NCI-H2107 treated with DMSO at 0.1 percent for 48 hours (cell line): Measurements from ENCODE around the gene SRD5A3.
"Not testable (repeated sequence)": the region's sequence is repeated elsewhere in the genome, so short reads cannot be mapped to it uniquely, and the experiment has no call there.

Experiments
- DNase-seq: peaks from one replicate; lab custom pipeline; 2025; ENCODE audit not compliant: unreplicated experiment; lab: John Stamatoyannopoulos, UW

Gene SRD5A3

GRCh38 chr4:55345054-55345453, 988 bp upstream of the SRD5A3 start:
- DNase-seq, result no peak

- no peak for DNase-seq
Measured at GRCh38 chr4:55346851-55347255, 811 bp downstream of the SRD5A3 start.

GRCh38 chr4:55347610-55348228, 1.7 kb downstream of the SRD5A3 start:
- no peak for DNase-seq

- DNase-seq, result no peak
Measured at GRCh38 chr4:55348466-55348865, 2.4 kb downstream of the SRD5A3 start.

GRCh38 chr4:55350870-55351269, 4.8 kb downstream of the SRD5A3 start:
- DNase-seq, result not testable (repeated sequence)

GRCh38 chr4:55351824-55352223, 5.8 kb downstream of the SRD5A3 start:
- DNase-seq, result no peak

DNA sequence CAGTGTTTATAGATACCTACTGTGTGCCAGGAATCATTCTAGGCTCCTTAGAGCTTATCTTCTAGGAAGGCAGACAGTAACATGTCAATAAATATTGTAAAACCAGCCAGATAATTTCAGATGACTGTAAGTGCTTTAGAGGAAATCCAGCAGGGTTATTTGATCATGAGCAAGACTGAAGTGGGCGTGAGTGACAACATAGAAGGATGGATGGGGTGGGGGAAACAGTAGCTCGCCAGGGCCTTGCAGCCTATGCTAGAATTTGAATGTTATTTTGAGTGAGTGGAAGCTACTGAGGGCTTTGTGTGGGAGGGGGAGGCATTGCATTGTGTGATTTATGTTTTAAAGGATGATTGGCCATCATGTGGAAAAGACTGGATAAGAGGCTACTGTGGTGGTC, 6.7 kb downstream of the SRD5A3 start:
- no peak for DNase-seq

DNA sequence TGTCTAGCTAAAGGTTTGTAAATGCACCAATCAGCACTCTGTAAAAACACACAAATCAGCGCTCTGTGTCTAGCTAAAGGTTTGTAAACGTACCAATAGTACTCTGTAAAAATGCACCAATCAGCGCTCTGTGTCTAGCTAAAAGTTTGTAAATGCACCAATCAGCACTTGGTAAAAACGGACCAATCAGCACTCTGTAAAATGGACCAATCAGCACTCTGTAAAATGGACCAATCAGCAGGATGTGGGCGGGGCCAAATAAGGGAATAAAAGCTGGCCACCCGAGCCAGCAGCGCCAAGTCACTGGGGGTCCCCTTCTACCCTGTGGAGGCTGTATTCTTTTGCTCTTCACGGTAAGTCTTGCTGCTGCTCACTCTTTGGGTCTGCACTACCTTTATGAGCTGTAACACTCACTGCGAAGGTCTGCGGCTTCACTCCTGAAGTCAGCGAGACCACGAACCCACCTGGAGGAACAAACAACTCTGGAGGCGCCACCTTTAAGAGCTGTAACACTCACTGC, 7.2 kb downstream of the SRD5A3 start:
- DNase-seq, result not testable (repeated sequence)

- no peak for DNase-seq
Measured at GRCh38 chr4:55354648-55355047, 8.6 kb downstream of the SRD5A3 start.

DNA sequence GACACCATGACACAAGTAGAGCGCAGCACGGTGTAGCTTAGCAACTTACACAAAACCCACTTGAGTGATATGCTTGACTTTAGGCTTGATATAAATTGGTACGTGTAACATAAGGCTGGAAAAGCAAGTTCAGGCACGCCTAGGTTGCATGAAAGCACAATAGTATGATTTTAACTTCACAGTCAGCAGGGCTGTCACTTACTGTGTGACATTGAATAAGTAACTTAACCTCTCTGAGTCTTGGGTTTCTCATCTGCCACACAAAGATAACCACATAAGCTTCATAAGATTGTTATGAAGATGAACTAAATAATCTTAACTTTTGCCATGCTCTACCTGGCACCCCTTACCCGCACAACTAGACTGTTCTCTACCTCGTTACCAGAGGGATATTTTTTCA, 9.5 kb downstream of the SRD5A3 start:
- DNase-seq, result no peak

DNA sequence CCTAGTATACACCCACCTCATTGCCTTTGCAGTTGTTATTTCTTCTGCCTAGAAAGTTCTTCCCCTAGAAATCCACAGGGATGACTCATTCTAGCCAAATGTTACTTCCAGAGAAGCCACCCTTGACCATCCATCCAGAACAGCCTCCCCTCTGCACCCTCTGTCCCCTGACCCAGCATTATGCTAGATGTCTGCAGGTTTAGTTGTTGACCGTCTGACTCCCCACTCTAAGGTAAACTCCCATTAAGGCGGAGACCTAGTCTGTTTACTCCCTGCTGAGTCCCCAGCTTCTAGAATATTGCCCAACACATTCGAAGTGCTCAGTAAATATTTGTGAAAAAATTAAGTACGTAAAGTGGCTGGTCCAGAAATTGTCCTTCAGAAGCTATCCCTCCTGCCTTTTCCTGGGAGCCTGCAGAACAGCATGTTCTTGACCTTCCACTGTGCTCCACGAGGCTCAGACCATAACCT, 11.0 kb downstream of the SRD5A3 start:
- DNase-seq, result no peak

- DNase-seq, result no peak
Measured at GRCh38 chr4:55358246-55358645, 12.2 kb downstream of the SRD5A3 start.

GRCh38 chr4:55358668-55359067, 12.6 kb downstream of the SRD5A3 start:
- DNase-seq, result no peak

DNA sequence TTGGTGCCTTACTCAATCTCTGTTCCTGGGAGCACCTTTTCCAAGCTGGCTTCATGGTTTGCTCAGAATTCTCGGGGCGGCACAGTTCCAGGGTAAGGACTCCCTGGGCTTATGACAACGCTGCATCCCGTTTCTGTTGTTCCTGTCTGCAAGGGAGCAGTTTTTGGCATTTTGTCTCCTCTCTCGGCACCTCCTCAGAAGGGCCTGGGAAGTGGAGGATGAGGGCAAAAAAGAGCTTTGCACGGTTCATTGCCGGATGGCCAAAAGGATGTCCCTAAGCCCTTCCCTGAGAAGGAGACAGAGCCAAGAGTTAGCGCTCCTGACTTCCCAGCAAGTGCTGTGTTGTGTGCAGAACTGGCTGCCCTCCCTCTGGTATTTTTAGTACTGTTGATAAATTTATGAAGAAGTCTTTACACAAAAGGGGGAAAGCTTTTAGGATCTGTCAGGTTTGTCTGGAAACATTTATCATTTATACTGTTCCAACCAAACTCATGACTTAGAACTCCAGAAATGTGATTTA, 13.4 kb downstream of the SRD5A3 start:
- DNase-seq, result no peak

DNA sequence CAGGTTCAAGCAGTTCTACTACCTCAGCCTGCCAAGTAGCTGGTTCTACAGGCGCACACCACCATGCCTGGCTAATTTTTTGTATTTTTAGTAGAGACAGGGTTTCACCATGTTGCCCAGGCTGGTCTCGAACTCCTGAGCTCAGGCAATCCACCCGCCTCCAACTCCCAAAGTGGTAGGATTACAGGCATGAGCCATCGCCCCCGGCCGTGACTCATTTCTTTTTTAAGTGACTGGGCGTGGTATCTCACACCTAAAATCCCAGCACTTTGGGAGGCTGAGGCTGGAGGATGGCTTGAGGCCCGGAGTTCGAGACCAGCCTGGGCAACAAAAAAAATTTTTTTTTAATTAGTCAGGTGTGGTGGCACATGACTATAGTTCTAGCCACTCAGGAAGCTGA, 16.9 kb downstream of the SRD5A3 start:
- not testable (repeated sequence) for DNase-seq

GRCh38 chr4:55363691-55364351, 17.8 kb downstream of the SRD5A3 start:
- no peak for DNase-seq

GRCh38 chr4:55364691-55365344, 18.8 kb downstream of the SRD5A3 start:
- no peak for DNase-seq

DNA sequence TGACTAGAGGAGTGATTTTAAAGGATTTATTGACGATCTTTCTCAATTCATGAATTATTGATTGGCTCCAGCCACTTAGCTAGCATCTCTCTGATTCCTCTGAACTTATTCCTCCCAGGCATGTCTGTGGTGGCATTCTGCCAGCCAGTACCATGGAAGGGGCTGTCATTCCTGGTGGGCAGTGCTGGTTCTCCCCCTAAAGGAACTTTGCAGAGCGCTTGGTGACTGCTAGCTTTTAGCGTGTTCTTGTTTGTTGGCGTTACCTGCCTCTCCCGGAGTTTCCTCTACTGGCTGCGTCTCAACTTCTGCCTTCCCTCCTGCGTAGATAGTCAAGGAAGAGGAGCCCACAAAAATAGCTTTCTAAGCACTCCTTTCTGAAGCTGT, 19.3 kb downstream of the SRD5A3 start:
- DNase-seq, result no peak

- no peak for DNase-seq
Measured at GRCh38 chr4:55366621-55367020, 20.6 kb downstream of the SRD5A3 start.

GRCh38 chr4:55367084-55367722, 21.2 kb downstream of the SRD5A3 start:
- no peak for DNase-seq

GRCh38 chr4:55369968-55370367, 23.9 kb downstream of the SRD5A3 start:
- no peak for DNase-seq
